H1 (cell line): ENCODE data around the gene ADARB2. TPM values are rescaled to one million over a fixed set of nuclear protein-coding genes. Genes with fewer than 3 reads are reported as not detected.

Experiments used
- CTCF ChIA-PET: fragments of 300-600 bp; sonication (Branson Sonifier 250); formaldehyde crosslinking; loops from one replicate; lab custom pipeline; 2021; ENCODE audit not compliant: partially characterized antibody; lab: Charles Lee
- POLR2A ChIA-PET: fragments of 300-600 bp; sonication (Branson Sonifier 250); formaldehyde crosslinking; loops from one replicate; lab custom pipeline; 2021; ENCODE audit warnings: inconsistent platforms; ENCODE audit not compliant: partially characterized antibody; lab: Charles Lee
- DNase-seq, 2 experiments: peaks; one replicate each; pipeline versions ENCODE4 v3.0.0 to v3.0.0-alpha.2; 2010 to 2022; ENCODE audit warnings: low spot score in 2 of 2, low read depth in 1 of 2, mixed read lengths in 1 of 2
- FAIRE-seq: peaks from 2 replicates; lab custom pipeline; 2011; peaks lifted over from hg19 to GRCh38; lab: Jason Lieb, UNC
- H2AFZ ChIP-seq: 2 replicates; pipeline ENCODE4 v1.8.1; 2012; ENCODE audit warnings: low read length, inconsistent platforms
- H2AK5ac ChIP-seq: 2 replicates; pipeline ENCODE4 v1.6.1; 2013; ENCODE audit warnings: low read depth, low read length
- H2BK120ac ChIP-seq: replicated peaks from 2 replicates; pipeline ENCODE3; 2013; ENCODE audit warnings: low read depth, low read length, inconsistent platforms
- H2BK12ac ChIP-seq: 2 replicates; pipeline ENCODE4 v1.6.1; 2013; ENCODE audit warnings: low read depth, low read length
- H2BK15ac ChIP-seq: 2 replicates; pipeline ENCODE4 v1.6.1; 2013; ENCODE audit warnings: low read length
- H2BK20ac ChIP-seq: 2 replicates; pipeline ENCODE4 v1.6.1; 2013; ENCODE audit warnings: low read length
- H2BK5ac ChIP-seq: 2 replicates; pipeline ENCODE4 v1.6.1; 2013; ENCODE audit warnings: low read depth, low read length
- H3K14ac ChIP-seq: 2 replicates; pipeline ENCODE4 v1.6.1; 2013; ENCODE audit warnings: inconsistent platforms; ENCODE audit not compliant: insufficient read length
- H3K18ac ChIP-seq: 2 replicates; pipeline ENCODE4 v1.6.1; 2013; ENCODE audit warnings: low read length; ENCODE audit errors: extremely low read depth
- H3K23ac ChIP-seq: 2 replicates; pipeline ENCODE4 v1.6.1; 2013; ENCODE audit warnings: inconsistent platforms; ENCODE audit not compliant: insufficient read length
- H3K23me2 ChIP-seq: 2 replicates; pipeline ENCODE4 v1.6.1; 2013; ENCODE audit warnings: low read depth, low read length
- H3K27ac ChIP-seq: 2 replicates; pipeline ENCODE4 v1.6.1; 2011; ENCODE audit warnings: low read depth, low read length, inconsistent platforms
- H3K27me3 ChIP-seq, 4 experiments: replicated peaks in 1 of 4; 1 replicate in 1 of 4; 2 replicates in 3 of 4; pipeline versions ENCODE4 v1.6.1 to v1.8.1; 2011 to 2013; ENCODE audit warnings: low read length in 3 of 4, mild to moderate bottlenecking in 3 of 4, inconsistent platforms in 2 of 4, mixed read lengths in 2 of 4, moderate library complexity in 1 of 4; ENCODE audit not compliant: control insufficient read depth in 3 of 4, insufficient read depth in 3 of 4; ENCODE audit errors: extremely low read depth in 1 of 4
- H3K36me3 ChIP-seq, 4 experiments: 2 replicates each; pipeline versions ENCODE4 v1.6.1 to v1.8.1; 2011 to 2013; ENCODE audit warnings: mild to moderate bottlenecking in 4 of 4, low read length in 3 of 4, moderate library complexity in 2 of 4, control low read depth in 1 of 4, inconsistent platforms in 1 of 4; ENCODE audit not compliant: insufficient read depth in 4 of 4, control insufficient read depth in 2 of 4
- H3K4ac ChIP-seq: replicated peaks from 2 replicates; pipeline ENCODE3; 2013; ENCODE audit warnings: low read length, low read depth, mixed read lengths, inconsistent platforms; ENCODE audit not compliant: insufficient read length
- H3K4me1 ChIP-seq, 4 experiments: replicated peaks in 1 of 4; 1 replicate in 1 of 4; 2 replicates in 3 of 4; pipeline versions ENCODE4 v1.6.1 to v1.8.1; 2011 to 2013; ENCODE audit warnings: low read length in 3 of 4, inconsistent platforms in 2 of 4, mixed read lengths in 1 of 4; ENCODE audit not compliant: insufficient read depth in 4 of 4, control insufficient read depth in 3 of 4
- H3K4me2 ChIP-seq, 2 experiments: 2 replicates each; pipeline versions ENCODE4 v1.6.1 to v1.8.1; 2011 to 2013; ENCODE audit warnings: low read depth in 2 of 2, low read length in 2 of 2, control low read depth in 1 of 2, inconsistent platforms in 1 of 2, mild to moderate bottlenecking in 1 of 2; ENCODE audit not compliant: insufficient read depth in 1 of 2
- H3K4me3 ChIP-seq, 4 experiments: fragments of 200-600, 300-600 bp in 1 of 4; sonication (generic), shearing (Covaris generic), sonication (Bioruptor Twin) in 1 of 4; 2 replicates each; pipeline versions ENCODE4 v1.5.1 to v1.8.1; 2011 to 2016; ENCODE audit warnings: low read length in 4 of 4, low read depth in 3 of 4, control low read depth in 2 of 4, inconsistent platforms in 2 of 4, mild to moderate bottlenecking in 2 of 4, mixed read lengths in 1 of 4, moderate library complexity in 1 of 4; ENCODE audit not compliant: insufficient read depth in 2 of 4; ENCODE audit errors: extremely low read depth in 1 of 4
- H3K56ac ChIP-seq: replicated peaks from 2 replicates; pipeline ENCODE3; 2013; ENCODE audit warnings: low read depth, mild to moderate bottlenecking, mixed read lengths, low read length, inconsistent platforms; ENCODE audit not compliant: insufficient read length
- H3K79me1 ChIP-seq: 2 replicates; pipeline ENCODE4 v1.6.1; 2013; ENCODE audit warnings: low read depth, low read length, control low read depth
- H3K79me2 ChIP-seq, 2 experiments: 2 replicates each; pipeline versions ENCODE4 v1.6.1 to v1.8.1; 2012 to 2013; ENCODE audit warnings: low read length in 2 of 2, mild to moderate bottlenecking in 2 of 2, inconsistent platforms in 1 of 2; ENCODE audit not compliant: insufficient read depth in 2 of 2, control insufficient read depth in 1 of 2
- H3K9ac ChIP-seq, 4 experiments: replicated peaks in 1 of 4; 1 replicate in 1 of 4; 2 replicates in 3 of 4; pipeline versions ENCODE4 v1.6.1 to v1.8.1; 2011 to 2013; ENCODE audit warnings: low read depth in 3 of 4, low read length in 3 of 4, control low read depth in 2 of 4, mild to moderate bottlenecking in 2 of 4, moderate library complexity in 2 of 4, inconsistent platforms in 1 of 4; ENCODE audit errors: extremely low read depth in 1 of 4
- H3K9me3 ChIP-seq, 2 experiments: 2 replicates each; pipeline versions ENCODE4 v1.6.1 to v1.8.1; 2012 to 2013; ENCODE audit warnings: mild to moderate bottlenecking in 2 of 2, moderate library complexity in 2 of 2, control low read depth in 1 of 2, inconsistent platforms in 1 of 2, low read depth in 1 of 2, low read length in 1 of 2, mixed read lengths in 1 of 2; ENCODE audit not compliant: insufficient read depth in 2 of 2
- H4K20me1 ChIP-seq, 2 experiments: replicated peaks in 1 of 2; 2 replicates each; pipeline versions ENCODE3 to v1.8.1; 2011 to 2013; ENCODE audit warnings: inconsistent platforms in 2 of 2, low read length in 2 of 2, mild to moderate bottlenecking in 1 of 2; ENCODE audit not compliant: insufficient read depth in 2 of 2, control insufficient read depth in 1 of 2
- H4K5ac ChIP-seq: 2 replicates; pipeline ENCODE4 v1.6.1; 2013; ENCODE audit warnings: low read length, low read depth, mixed read lengths, inconsistent platforms; ENCODE audit not compliant: insufficient read length
- H4K8ac ChIP-seq: 2 replicates; pipeline ENCODE4 v1.8.0; 2013; ENCODE audit warnings: mild to moderate bottlenecking, moderate library complexity, low read length, inconsistent platforms; ENCODE audit not compliant: insufficient read depth; ENCODE audit errors: extremely low read depth
- H4K91ac ChIP-seq: replicated peaks from 2 replicates; pipeline ENCODE3; 2013; ENCODE audit warnings: low read length, mixed read lengths, inconsistent platforms; ENCODE audit not compliant: insufficient read length
- GABPA ChIP-seq: IDR thresholded peaks from 2 replicates; pipeline ENCODE4 v1.6.1; 2011; ENCODE audit warnings: mild to moderate bottlenecking, low read length, moderate library complexity, borderline replicate concordance; ENCODE audit not compliant: insufficient read depth
- WGBS, 2 experiments: shearing (Covaris generic) in 1 of 2; methylation state at CpG; one replicate each; pipeline versions ENCODE4 v1.1.6 to v1.1.7; 2013 to 2015; ENCODE audit warnings: low lambda C conversion rate in 2 of 2, mixed read lengths in 2 of 2, inconsistent platforms in 1 of 2, low coverage in 1 of 2, missing lambda C conversion rate in 1 of 2; ENCODE audit not compliant: insufficient replicate concordance in 2 of 2, insufficient coverage in 1 of 2, insufficient read length in 1 of 2; ENCODE audit errors: extremely low coverage in 1 of 2, missing lambda C conversion rate in 1 of 2; 5-methylcytosine and 5-hydroxymethylcytosine counted together
- polyA plus RNA-seq, 7 experiments: library from polyadenylated mRNA; depleted of rRNA in 3 of 7; stranded (reverse) in 5 of 7; unstranded in 2 of 7; fragments of >200 nt in 5 of 7; fragments of 200-250 nt in 2 of 7; gene quantifications; 1 replicate in 5 of 7; 2 replicates in 1 of 7; 4 replicates in 1 of 7; pipeline versions ENCODE4 v1.2.1 to v1.2.3, GENCODE V29; 2011 to 2013; ENCODE audit warnings: missing spikeins in 2 of 7, mixed read lengths in 2 of 7
- total RNA-seq: library from RNA; stranded (reverse); fragmentation: NEBNext Ultra II Directional; extraction: Animal tissue kit (Norgen Biotek cat#: 25700); gene quantifications from 2 replicates; pipeline ENCODE4 v1.2.1, GENCODE V29; 2021

The ADARB2 gene
- total and polyA plus RNA-seq, 2 of the 8 experiments (the other 6 are each of a cell fraction or from before 2014, with no cell fraction given) = 2.2 to 2.8 TPM

DNA sequence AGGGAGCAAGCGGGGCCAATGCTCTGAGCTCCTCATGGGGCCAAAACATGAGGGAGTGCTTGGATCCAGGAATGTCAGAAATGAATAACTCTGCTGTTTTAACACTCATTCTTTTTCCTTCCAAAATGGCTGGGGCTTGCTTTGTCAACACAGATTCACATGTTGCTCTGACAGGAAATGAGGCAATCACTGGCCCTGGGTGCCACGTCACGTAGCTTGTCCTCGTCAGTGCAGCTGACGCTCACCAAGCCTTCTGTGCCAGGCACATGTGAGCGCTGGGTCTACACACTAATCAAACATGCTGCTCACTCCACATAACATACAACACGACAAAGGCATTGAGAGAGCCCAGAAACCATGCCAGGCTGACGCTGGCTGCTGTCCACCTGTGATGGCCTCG lies 482.2 kb downstream of the ADARB2 start:
- Histone ChIP-seq H3K23ac (no peak overlapping the region), H3K79me2 (no peaks in the 10 kb centered on the region), H2BK20ac (no peak overlapping the region; the same call in 1 of the 2 replicates), H3K4me3 (no peak overlapping the region), H3K27me3 (no peaks in the 10 kb centered on the region; a peak in 1 of 7 replicates), H4K5ac (no peak overlapping the region), H4K20me1 (no peaks in the 10 kb centered on the region), H3K27ac (no peak overlapping the region)
- DNase-seq = no peak
- no peak for TF ChIP-seq GABPA
- TF ChIP-seq, all 59 proteins: peak for 0
- H3K56ac ChIP-seq = no peak overlapping the region
- H3K18ac ChIP-seq = no peak overlapping the region
- H2BK120ac ChIP-seq = no peak overlapping the region
- 92% methylated on average over 9 of the region's 9 CpGs; no CpG with 5 or more reads in 1 of the 2 experiments for WGBS, 2 experiments
- no peak overlapping the region for H3K4ac ChIP-seq
- ChIA-PET CTCF (interaction anchor here (3.9 kb wide), 1 partner anchor 11 kb away, joined by 24 read pairs; no protein-coding TSS in a partner anchor), POLR2A (no interaction called here)
- no peak overlapping the region; the same call in 1 of the 2 replicates for H2BK5ac ChIP-seq
- H3K23me2 ChIP-seq = peaks cover 2% of the 10 kb centered on the region; the same call in 1 of the 2 replicates
- H3K4me2 ChIP-seq = no peak overlapping the region
- 0 out of 2 replicates have a peak overlapping the region, but pooled peaks have one; percentile 88 for H2BK15ac ChIP-seq
- H2AFZ ChIP-seq = no peak overlapping the region
- H3K4me1 ChIP-seq = no peaks in the 10 kb centered on the region
- no peaks in the 10 kb centered on the region for H3K36me3 ChIP-seq
- no peaks in the 10 kb centered on the region for H3K9me3 ChIP-seq
- H4K8ac ChIP-seq = no peak overlapping the region
- no peaks in the 10 kb centered on the region for H3K79me1 ChIP-seq
- H3K14ac ChIP-seq = no peak overlapping the region
- H3K9ac ChIP-seq = no peak overlapping the region
- no peak overlapping the region for H2AK5ac ChIP-seq
- peak overlapping the region; percentile 18; the same call in 1 of the 2 replicates for H2BK12ac ChIP-seq
- FAIRE-seq = no peak
- H4K91ac ChIP-seq = no peak overlapping the region
